ENCODE results near the gene WASF2.

GRCh38 chr1:27529704-27530018, 39.7 kb upstream of the WASF2 start:
- no peak for TF ChIP-seq POLR2A (IDR thresholded peaks at IDR 0.05)
- TF ChIP-seq, protein P1, sequence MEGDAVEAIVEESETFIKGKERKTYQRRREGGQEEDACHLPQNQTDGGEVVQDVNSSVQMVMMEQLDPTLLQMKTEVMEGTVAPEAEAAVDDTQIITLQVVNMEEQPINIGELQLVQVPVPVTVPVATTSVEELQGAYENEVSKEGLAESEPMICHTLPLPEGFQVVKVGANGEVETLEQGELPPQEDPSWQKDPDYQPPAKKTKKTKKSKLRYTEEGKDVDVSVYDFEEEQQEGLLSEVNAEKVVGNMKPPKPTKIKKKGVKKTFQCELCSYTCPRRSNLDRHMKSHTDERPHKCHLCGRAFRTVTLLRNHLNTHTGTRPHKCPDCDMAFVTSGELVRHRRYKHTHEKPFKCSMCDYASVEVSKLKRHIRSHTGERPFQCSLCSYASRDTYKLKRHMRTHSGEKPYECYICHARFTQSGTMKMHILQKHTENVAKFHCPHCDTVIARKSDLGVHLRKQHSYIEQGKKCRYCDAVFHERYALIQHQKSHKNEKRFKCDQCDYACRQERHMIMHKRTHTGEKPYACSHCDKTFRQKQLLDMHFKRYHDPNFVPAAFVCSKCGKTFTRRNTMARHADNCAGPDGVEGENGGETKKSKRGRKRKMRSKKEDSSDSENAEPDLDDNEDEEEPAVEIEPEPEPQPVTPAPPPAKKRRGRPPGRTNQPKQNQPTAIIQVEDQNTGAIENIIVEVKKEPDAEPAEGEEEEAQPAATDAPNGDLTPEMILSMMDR (IDR thresholded peaks at IDR 0.05) = no peak
